GM19438 (cell line): ENCODE measurements around the gene MRPS12.
"Not testable (repeated sequence)": the region's sequence is repeated elsewhere in the genome, so short reads cannot be mapped to it uniquely, and the experiment has no call there.

Experiments used
- ATAC-seq: cut with Tn5 transposase; IDR thresholded peaks from one replicate; pipeline ENCODE4 v1.9.1; 2021; ENCODE audit warnings: low read depth; ENCODE audit not compliant: unreplicated experiment

MRPS12 gene

DNA sequence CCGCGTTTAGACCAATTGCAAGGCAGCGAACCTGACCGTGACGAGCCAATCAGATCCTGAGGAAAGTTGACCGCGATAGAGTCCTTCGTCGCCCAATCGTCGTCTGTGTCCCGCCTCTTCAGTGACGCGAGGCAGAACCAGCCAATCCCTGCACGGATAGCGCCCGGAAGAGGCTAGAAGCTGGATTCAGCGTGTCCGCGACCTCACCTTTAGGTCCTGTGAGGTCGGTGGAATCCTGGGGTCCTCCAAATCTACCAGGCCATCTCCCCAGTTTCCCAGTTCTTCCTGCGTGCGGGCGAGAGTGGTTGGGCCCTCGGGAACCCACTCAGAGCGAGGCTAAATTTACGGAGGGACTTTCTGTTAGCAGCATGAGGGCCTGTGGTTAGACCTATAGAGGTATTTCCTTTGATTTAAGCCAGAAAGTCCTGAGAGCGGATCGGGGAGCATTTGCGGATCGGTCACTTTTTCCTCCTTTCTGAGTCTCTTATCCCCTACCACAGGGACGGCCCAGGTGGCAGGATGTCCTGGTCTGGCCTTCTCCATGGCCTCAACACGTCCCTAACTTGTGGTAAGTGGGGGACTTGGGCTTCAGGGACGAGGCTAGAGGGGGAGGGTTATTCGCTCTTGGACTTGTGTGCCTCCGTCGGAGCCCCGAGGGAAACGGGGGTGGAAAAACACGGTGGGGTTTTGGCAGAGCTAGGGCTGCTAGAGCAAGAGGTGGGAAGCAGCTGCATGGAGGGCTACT, at the start of gene MRPS12:
Gene MRPS12 (plus strand): TSS at position 169 of the 745 bp plus-strand sequence. CDS start 351 bp downstream, at position 520.
- ATAC-seq: peak; percentile 94

DNA sequence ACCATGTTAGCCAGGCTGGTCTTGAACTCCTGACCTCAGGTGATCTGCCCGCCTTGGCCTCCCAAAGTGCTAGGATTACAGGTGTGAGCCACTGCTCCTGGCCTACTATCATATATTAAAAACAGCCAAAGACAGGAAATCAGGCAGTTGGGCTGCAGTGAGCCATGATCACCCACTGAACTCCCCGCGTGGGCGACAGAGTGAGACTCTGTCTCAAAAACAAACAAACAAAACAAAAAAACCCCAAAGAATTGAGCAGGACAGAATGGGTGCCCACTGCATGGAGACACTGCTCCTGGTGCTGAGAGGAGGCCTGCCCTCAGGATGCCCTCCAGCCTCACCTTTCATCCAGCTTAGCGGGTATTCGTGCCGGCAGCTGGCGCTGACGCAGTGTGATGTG, 47.5 kb upstream of the MRPS12 start:
- no peak for ATAC-seq

DNA sequence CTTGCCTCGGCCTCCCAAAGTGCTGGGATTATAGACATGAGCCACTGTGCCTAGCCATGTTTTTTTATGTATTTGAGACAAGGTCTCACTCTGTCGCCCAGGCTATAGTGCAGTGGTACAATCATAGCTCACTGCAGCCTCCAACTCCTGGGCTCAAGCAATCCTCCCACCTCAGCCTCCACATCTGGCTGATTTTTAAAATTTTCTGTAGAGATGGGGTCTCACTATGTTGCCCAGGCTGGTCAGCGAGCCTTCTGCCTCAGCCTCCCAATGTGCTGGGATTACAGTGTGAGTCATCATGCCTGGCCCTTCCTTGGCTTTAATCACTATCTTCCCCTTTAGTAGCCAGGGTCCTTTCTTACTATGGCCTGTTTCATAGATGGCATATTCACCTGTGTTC, 46.1 kb upstream of the MRPS12 start:
- not testable (repeated sequence) for ATAC-seq

DNA sequence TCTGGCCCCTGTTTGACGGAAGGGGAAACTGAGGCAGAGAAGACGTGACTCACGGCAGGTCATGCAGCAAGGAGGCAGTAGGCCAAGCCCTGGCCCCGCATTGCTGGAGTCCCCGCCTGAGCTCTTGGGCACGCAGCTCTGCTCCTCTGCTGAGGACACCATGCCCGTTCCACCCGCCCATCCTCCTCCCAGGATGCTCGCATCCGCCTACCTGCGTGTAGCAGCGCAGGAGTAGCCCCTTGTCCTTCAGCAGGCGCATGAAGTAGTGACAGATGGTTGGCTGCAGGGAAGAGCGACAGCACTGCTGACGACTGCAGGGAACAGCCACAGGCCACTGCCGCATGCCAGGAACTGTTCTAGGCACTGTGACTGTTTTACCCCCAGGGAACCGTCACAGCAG, 41.9 kb upstream of the MRPS12 start:
- ATAC-seq: no peak

DNA sequence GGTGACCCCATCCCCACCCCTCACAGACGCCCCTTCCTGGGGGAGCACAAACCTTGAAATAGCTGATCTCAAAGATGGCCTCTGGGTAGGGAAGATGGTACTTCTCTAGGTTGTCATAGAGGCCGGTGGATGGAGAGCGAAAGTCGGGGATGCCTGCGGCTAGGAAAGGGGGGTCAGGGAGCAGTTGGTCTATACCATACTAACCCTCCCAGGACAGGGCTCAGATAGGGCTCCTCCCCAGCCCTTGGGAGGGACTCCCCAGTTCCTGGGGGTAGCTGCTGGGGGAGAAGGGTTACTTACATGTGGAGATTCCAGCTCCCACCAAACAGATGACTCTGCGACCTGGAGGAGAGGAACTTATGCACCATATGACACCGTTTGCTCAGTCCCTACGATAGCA, 40.9 kb upstream of the MRPS12 start:
- ATAC-seq: no peak

DNA sequence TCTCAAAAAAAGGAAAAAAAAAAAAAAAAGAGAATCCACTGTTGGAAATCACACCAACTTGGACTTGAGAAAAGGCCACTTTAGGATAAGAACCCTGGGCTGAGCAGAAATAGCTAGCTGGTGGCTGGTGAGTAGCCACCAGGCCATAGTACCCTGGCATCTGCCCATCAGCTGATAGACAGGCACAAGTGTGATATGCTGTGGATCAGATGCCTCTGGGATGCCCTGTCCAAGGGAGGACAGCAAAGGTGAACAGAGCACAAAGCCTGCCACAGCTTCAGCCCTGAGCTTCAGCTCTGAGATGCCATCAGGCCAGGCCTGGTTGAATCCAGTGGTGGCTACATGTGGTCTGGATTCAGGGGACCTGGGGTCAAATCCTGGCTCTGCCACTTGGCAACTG, 40.1 kb upstream of the MRPS12 start:
- no peak for ATAC-seq

DNA sequence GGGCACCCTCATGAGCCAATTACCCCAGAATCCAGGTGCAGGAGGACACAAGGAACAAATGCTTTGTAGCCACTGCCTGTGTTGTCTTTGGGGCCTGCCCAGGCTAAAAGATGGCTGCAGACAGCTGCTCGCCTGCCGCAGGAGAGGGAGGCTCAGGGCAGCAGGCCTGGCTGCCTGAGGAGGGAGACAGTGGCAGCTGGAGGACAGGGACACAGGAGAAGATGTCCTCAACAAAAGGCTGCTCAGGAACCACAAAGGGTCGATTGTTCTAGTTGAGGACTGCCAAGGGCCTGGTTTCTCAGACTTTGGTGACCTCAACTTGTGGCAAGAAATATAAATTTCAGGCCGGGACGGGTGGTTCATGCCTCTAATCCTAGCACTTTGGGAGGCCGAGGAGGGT, 39.0 kb upstream of the MRPS12 start:
- no peak for ATAC-seq

DNA sequence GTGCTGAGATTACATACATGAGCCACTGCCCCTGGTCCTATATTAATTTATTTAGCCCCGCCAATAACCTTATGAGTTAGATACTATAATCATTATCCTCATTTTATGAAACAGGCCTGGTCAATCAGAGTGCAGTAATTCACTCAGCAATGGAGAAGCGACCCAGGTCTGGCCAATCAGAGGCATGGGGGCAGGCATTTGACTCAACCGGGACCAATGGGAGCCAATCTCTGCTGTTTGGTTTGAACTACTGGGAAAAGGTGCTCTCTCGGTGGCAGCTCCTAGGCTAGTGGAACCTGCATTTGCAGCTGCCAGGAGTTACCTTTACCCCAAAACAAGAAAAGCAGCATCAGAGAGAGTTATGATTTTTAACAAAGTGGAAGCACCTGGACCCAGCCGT, 37.9 kb upstream of the MRPS12 start:
- no peak for ATAC-seq

DNA sequence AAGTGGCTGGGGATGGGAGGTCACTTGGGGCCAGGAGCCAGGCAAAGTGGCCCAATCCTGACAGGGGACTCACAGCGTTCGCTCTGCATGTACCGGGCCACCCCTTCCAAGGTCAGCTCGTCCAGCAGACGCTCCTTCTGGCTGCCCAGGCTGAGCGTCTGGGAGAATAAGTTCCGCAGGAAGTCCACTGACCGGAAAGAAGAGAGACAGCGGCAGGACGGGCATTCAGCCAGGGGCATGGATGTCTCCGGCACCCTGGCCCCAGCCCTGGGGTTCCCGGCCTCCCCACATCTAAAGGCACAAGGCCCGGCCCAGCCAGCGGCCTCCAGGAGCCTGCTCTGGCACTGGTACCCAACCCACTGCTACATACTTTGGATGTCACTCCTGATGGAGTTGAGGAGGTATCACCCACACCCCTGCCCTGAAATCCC, 37.4 kb upstream of the MRPS12 start:
- no peak for ATAC-seq

DNA sequence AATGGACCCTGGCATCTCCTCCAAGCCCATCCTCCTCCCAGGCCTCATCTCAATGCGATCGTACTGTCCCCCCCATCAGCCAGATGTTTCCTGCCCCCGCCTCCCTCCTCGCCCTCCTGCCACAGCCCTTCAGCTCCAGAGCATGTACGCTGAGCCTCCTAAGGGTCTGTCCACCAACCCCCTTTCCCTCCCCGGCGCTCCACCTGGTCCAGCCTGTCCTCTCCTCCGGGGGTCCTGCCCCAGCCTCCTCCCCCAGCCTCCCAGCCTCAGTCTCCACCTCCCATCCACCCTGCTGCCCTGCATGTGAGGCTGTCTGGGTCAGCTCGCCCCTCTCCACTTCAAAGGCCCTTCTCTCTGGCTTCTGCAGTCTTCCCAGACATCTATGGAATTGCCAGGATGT, 35.8 kb upstream of the MRPS12 start:
- ATAC-seq: no peak

DNA sequence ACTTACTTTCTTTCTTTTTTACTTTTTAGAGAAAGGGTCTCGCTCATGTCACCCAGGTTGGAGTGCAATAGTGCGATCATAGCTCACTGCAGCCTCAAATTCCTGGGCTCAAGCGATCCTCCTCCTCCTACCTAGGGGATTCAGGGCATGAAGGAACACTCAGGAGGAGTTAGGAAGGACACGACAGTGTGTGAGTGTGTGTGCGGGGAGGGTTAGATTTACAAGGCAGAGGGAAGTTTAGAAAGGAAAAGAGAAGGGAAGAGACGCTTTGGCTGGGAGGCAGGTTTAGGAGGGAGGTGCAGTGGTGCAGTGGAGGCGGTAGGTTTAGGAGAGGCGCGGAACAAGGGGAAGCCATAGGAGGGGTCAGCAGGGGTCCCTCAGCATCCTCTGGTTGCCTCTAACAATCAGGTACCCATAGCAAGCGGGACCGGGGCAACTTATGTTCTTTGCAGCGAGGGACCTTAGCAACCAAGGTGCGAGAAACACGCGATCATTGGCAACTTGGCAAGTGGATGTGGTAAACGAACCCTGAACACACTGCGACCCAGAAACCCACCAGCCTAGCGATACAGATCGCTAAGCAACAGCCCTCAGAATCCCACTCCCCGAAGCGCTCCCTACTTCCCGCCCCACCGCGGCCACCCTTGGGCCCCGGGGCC, 31.8 kb upstream of the MRPS12 start:
- ATAC-seq: no peak

DNA sequence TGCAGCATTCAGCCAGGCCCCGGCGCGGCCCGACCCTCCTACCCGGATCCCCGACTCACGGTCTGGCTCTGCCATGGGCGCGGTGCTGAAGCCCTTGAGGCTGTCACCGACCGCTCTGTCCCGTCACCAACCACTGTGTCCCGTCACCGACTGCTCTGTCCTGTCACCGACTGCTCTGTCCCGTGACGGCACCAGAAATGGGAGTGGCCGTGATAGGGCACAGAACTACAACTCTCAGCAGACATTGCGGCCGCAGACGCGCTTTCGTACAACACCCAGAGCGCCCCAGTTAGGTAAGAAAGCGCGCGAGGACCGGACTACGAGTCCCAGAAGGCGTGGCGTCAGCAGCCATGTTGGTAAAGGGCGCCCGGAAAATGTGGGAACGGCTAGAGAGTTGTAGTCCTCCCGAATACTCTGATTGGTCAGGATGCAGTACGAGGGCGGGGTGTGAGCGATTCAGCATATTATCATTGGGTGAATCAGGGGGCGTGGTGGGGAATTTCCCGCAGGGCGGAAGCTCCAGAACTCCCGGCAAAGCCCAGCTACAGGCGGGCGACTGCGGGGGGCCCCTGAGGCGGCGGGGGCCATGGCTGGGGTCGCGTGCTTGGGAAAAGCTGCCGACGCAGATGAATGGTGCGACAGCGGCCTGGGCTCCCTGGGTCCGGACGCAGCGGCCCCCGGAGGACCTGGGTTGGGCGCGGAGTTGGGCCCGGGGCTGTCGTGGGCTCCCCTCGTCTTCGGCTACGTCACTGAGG, 31.1 kb upstream of the MRPS12 start, which contains the start of the genes NFKBIB and SIRT2:
Gene NFKBIB (plus strand): TSS at position 523 of the 755 bp plus-strand sequence. CDS start 64 bp downstream, at position 587.
Gene SIRT2 (minus strand): TSS at position 172 of the 755 bp plus-strand sequence. CDS start 97 bp downstream, at position 75.
- ATAC-seq: peak; percentile 91

DNA sequence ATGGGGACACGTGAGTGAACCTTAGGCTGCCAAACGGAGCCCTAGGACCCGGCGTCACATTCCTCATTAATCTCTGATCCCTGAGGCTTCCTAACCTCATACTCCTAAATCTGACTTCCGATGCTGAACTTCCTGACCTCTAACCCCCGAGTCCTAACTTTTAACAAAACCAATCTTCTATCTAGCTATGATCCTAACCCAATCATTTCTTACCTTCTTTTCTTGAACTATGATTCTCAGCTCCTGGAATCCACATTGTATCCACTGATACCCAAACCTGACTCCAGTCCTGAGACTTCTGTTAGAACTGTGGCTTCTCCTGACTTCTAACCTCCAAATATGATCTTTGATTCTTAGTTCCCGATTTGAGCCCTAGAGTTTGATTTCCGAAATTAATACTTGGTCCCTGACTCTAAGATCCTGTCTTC, 30.5 kb upstream of the MRPS12 start:
- no peak for ATAC-seq

DNA sequence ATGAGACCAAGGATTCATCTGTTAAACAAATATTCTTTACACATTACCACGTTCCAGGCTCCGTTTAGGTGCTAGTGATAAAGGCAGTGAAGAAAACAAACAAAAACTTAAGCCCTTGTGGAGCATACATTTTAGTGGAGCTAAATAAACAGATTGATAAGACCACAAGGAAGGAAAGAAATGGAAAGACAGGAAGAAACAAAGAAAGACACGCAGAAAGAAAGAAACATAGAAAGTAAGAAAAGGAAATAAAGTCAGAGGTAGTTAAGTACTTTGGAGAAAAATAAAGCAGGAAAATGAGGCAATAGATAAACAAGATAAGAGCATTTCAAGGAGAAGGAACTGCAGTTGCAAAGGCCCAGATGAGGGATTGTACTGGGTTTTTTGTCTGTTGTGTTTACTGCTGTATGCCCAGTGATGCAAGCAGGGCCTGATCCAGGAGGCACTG, 30.0 kb upstream of the MRPS12 start:
- ATAC-seq: no peak

DNA sequence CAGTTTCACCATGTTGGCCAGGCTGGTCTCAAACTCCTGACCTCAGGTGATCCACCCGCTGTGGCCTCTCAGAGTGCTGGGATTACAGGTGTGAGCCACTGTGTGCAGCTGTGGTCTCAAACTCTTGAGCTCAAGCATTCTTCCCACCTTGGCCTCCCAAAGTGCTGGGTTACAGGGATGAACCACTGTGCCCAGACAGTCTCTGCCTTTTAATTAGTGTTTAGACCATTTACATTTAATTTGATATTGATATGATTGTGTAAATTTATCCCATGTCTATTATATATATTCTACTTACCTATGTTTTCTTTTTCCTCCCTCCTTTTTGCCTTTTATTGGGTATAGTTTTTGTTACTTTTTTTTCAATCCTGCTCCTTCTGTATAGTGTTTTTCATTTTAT, 29.1 kb upstream of the MRPS12 start:
- no peak for ATAC-seq

DNA sequence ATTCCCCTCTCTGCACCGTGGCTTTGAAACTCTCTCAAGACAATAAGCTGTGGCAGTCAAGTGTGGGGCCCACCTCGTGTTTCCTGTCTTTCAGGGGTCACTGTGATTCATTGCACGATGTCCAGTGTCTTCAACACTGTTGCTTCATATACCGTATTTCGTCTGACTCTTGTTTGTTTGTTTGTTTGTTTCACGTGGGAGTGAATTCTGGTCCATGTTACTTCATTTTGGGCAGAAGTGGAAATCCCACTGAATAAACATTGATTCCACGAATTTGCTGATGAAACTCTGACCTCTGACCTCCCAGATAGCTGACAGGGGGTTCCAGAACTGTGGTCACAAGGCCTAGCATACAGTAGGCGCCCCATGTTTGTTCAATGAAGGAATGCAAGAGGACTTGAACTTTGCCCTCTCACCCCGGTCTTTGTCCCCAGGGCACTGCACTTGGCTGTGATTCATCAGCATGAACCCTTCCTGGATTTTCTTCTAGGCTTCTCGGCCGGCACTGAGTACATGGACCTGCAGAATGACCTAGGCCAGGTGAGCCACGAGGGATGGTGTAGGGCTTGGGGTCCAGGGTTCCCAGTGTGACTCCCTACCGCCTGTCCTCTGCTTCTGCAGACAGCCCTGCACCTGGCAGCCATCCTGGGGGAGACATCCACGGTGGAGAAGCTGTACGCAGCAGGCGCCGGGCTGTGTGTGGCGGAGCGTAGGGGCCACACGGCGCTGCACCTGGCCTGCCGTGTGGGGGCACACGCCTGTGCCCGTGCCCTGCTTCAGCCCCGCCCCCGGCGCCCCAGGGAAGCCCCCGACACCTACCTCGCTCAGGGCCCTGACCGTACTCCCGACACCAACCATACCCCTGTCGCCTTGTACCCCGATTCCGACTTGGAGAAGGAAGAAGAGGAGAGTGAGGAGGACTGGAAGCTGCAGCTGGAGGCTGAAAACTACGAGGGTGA, 25.9 kb upstream of the MRPS12 start:
- ATAC-seq: no peak

DNA sequence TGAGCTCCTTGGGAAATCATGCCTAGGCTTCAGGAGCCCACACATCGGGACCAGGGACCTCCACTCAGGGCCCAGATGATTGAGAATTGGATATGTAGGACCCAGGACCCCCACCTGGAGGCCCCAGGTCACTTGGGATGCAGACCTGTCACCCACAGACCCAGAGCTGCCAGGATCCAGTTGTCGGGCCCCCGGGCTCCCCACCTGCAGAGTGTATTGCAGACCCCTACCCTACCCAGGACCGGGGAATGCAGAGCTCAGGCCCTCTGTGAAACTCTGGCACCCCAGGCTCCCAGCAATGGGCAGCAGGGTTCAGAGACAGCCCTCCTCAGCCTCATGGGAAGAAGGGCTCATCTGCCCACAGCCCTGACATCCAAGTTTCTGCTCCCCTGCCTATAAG, 25.1 kb upstream of the MRPS12 start:
- no peak for ATAC-seq

DNA sequence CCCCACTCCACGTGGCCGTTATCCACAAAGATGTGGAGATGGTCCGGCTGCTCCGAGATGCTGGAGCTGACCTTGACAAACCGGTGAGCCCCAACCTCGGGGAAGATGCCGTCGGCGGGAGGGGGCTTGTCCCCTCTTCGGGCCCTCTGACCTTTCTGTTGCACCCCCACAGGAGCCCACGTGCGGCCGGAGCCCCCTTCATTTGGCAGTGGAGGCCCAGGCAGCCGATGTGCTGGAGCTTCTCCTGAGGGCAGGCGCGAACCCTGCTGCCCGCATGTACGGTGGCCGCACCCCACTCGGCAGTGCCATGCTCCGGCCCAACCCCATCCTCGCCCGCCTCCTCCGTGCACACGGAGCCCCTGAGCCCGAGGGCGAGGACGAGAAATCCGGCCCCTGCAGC, 23.5 kb upstream of the MRPS12 start:
- no peak for ATAC-seq

DNA sequence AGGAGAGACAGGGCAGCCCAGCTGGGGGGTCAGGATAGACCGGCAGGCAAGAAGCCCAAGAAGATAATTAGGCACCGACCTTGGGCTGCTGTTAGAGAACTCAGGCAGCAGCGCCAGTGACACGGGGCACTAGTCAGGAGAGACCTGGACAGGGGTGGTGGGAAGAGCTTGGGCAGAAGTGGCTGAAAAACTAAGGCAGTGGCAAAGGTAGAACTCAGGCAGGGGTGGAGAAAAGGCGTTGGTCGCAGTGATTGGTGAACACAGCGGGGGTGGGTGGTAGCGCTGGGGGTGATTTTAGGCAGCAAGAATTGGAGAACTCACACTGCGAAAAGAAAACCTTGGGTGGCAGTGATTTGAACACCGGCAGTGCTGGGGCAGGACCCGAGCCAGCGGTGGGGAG, 23.1 kb upstream of the MRPS12 start:
- ATAC-seq: no peak

DNA sequence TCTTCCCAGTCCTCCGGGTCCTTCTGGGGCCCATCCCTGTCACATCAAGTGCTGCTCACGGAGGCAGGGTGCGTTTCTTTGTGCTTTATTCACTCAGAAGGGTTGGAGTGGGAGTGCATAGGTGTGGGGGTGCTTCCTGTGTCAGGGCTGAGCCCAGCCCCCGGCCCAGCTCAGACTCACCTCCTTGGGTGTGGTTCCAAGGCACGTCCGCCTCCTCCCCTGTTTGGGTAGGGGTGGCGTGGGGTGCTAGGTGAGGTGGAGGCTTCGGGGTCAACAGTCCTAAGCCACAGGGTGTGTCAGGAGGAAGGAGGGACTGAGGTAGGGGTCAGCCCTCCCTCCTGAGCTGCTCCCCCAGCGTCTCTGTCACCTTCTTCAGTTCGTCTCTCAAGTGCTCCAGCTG, 21.8 kb upstream of the MRPS12 start:
- no peak for ATAC-seq
